ENCODE results near the gene MTUS2.

The MTUS2 gene

DNA sequence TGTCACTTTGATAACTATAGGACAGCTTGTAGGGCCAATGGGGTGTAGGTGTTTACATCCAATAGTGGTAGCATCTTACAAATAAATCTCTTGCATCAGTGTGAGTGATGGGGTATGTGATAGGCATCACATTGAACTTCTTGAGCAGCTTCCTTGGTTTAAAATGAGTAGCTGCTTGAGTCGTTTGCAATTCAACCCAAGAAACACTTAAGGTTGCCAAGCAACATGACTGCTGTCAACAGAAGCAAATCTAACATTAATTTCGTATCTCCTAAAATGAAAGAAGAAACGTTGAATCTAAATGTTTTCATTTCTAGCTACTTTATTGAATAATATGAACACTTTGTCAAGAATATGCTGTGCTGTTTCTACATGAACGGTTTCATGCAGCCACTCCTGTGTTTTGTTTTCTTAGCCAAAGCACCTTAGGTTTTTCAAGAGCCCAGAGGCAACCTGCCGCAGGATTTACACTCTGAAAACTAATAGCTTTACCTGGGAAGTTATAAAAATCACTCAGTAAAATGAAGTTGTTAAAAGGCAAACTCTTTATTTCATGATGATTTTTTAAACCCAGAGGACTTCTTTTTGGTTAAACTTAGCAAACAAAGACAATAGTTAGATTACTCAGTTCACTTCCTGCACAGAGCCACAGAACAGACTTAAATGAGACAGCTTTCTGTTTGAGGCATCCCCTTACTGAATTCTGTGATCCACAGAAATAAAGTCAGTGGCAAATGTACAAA lies 305.2 kb downstream of the MTUS2 start:
- no peaks in the 10 kb centered on the region for H3K79me2 ChIP-seq (ENCODE audit: control insufficient read depth, insufficient read depth, low read length, unreplicated experiment)
- no peak overlapping the region for H3K4me3 ChIP-seq (ENCODE audit: low read depth, low read length)
- no peaks in the 10 kb centered on the region for H3K27me3 ChIP-seq (ENCODE audit: insufficient read depth, low read length)
- no peak overlapping the region for H3K27ac ChIP-seq (ENCODE audit: low read depth, low read length)
- no peaks in the 10 kb centered on the region for H3K36me3 ChIP-seq (ENCODE audit: insufficient read depth, low read length)
- no peak overlapping the region for H2AFZ ChIP-seq (ENCODE audit: low read length, unreplicated experiment)
- no peaks in the 10 kb centered on the region for H3K4me1 ChIP-seq (ENCODE audit: control insufficient read depth, insufficient read depth, low read length, unreplicated experiment)

DNA sequence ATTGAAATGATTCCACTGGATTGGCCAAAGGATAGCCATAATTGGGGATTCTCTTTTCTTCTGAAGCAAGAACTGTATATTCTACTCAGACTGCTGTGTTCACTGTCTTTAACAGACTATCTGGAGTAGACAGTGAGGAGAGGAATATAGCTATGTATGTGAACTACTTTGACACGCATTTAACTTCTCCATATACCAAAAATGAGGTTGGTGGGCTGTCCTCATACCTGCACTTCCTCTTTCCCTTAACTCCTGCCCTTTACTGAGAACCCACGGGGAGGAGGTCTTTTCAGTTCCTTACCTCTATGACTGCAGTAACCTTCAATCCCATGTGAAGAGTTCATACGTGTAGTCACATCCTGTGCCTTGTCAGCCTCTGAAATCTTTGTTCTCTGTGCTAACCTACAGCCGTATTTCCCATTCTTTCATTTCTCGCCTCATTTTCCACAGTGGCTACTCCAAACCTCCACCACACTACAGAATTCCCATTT lies 305.8 kb downstream of the MTUS2 start:
- H3K4me1 ChIP-seq (ENCODE audit: control insufficient read depth, insufficient read depth, low read length, unreplicated experiment) = no peaks in the 10 kb centered on the region
- H3K36me3 ChIP-seq (ENCODE audit: insufficient read depth, low read length) = no peaks in the 10 kb centered on the region
- no peak overlapping the region for H3K27ac ChIP-seq (ENCODE audit: low read depth, low read length)
- no peak overlapping the region for H2AFZ ChIP-seq (ENCODE audit: low read length, unreplicated experiment)
- H3K4me3 ChIP-seq (ENCODE audit: low read depth, low read length) = no peak overlapping the region
- no peaks in the 10 kb centered on the region for H3K27me3 ChIP-seq (ENCODE audit: insufficient read depth, low read length)
- no peaks in the 10 kb centered on the region for H3K79me2 ChIP-seq (ENCODE audit: control insufficient read depth, insufficient read depth, low read length, unreplicated experiment)

DNA sequence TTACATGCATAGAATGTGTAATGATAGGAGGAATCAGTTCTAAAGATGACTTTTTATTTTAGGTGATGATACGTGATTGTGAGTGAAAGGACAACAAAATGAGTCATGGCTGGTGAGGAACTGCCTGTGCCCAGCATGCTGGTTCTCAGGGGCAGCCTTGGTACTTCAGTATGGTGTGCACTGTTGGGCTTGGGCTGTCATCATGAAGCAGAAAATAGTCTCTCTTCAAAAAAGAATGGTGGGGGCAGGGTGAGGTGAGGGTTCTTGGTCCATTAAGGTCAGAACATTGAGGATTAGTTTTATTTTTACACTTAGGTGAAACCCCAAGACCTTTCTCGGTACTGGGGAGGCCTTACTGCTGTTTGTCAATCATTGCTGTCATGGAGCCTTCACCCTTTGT lies 309.5 kb downstream of the MTUS2 start:
- H3K27me3 ChIP-seq (ENCODE audit: insufficient read depth, low read length) = no peaks in the 10 kb centered on the region
- no peaks in the 10 kb centered on the region for H3K4me1 ChIP-seq (ENCODE audit: control insufficient read depth, insufficient read depth, low read length, unreplicated experiment)
- no peak overlapping the region for H3K4me3 ChIP-seq (ENCODE audit: low read depth, low read length)
- no peak overlapping the region for H2AFZ ChIP-seq (ENCODE audit: low read length, unreplicated experiment)
- H3K36me3 ChIP-seq (ENCODE audit: insufficient read depth, low read length) = no peaks in the 10 kb centered on the region
- H3K27ac ChIP-seq (ENCODE audit: low read depth, low read length) = no peak overlapping the region
- no peaks in the 10 kb centered on the region for H3K79me2 ChIP-seq (ENCODE audit: control insufficient read depth, insufficient read depth, low read length, unreplicated experiment)

DNA sequence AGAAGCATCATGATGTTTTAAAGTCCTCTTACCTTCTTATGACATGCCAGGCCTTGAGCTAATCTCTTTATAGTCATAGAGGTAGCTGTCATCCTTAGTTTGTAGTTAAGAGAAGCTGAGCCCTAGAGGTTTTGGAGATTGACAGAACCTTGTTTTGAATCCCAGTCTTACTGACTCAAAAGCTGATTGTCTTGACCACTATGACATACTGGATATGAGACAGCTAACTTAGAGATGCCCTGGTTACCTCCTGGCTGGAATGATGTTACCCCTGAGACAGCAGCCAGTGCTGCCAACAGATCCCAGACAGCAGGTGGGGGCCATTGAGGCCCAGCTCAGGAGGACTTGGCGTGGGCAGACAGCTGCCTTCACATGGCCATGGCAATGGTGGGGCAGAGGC lies 311.0 kb downstream of the MTUS2 start:
- Histone ChIP-seq H3K36me3 (ENCODE audit: insufficient read depth, low read length) (no peaks in the 10 kb centered on the region), H2AFZ (ENCODE audit: low read length, unreplicated experiment) (no peak overlapping the region), H3K79me2 (ENCODE audit: control insufficient read depth, insufficient read depth, low read length, unreplicated experiment) (no peaks in the 10 kb centered on the region), H3K27me3 (ENCODE audit: insufficient read depth, low read length) (no peaks in the 10 kb centered on the region), H3K4me1 (ENCODE audit: control insufficient read depth, insufficient read depth, low read length, unreplicated experiment) (no peaks in the 10 kb centered on the region), H3K27ac (ENCODE audit: low read depth, low read length) (no peak overlapping the region), H3K4me3 (ENCODE audit: low read depth, low read length) (no peak overlapping the region)

DNA sequence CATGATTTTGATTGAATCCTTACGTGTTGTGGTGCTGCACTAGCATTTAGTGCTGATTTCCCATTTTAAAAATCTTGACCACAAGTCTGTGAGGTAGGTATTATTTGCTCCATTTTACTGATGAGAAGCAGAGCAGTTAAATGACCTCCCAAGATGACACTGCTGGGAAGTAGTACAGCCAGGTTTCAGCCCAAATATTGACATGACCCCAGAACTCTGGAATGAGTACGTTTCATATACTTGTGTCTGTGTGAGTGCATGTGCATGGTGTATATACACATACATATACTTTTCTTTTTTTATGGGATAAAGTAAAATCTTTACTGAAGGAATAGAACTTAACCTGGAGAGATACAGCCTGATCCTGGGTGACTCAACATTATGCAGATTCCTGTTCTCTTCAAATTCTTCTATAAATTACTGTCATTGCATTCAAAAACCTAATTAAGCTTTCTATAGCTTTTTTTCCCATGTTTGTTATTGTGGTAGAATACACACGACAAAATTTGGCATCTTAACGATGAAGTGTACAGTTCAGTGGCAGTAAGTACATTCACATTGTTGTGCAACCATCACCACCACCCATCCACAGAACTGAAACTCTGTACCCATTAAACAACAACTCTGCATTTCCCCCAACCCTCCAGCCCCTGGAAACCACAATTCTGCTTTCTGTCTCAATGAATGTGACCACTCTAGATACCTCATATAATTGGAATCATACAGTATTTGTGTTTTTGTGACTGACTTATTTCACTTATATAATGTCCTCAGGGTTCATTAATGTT lies 311.9 kb downstream of the MTUS2 start:
- no peaks in the 10 kb centered on the region for H3K27me3 ChIP-seq (ENCODE audit: insufficient read depth, low read length)
- H3K4me1 ChIP-seq (ENCODE audit: control insufficient read depth, insufficient read depth, low read length, unreplicated experiment) = no peaks in the 10 kb centered on the region
- H3K27ac ChIP-seq (ENCODE audit: low read depth, low read length) = no peak overlapping the region
- H3K36me3 ChIP-seq (ENCODE audit: insufficient read depth, low read length) = no peaks in the 10 kb centered on the region
- H3K4me3 ChIP-seq (ENCODE audit: low read depth, low read length) = no peak overlapping the region
- no peaks in the 10 kb centered on the region for H3K79me2 ChIP-seq (ENCODE audit: control insufficient read depth, insufficient read depth, low read length, unreplicated experiment)
- no peak overlapping the region for H2AFZ ChIP-seq (ENCODE audit: low read length, unreplicated experiment)

DNA sequence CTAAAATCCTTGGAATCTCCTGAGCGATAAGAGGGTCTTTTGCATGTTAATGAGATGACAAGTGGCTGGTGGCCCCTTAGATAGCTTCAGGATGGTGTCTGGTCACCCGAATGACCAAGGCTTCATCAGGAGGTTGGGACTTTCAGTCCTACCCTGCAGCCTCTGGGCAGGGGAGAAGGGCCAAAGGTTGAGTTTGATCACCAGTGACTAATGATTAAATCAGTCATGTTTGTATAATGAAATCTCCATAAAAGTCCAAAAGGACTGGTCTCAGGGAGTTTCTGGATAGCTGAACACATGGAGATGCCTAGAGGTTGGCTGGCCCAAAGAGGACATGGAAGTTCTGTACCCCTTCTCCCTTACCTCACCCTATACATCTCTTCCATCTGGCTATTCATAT lies 316.2 kb downstream of the MTUS2 start:
- H3K36me3 ChIP-seq (ENCODE audit: insufficient read depth, low read length) = no peaks in the 10 kb centered on the region
- no peaks in the 10 kb centered on the region for H3K79me2 ChIP-seq (ENCODE audit: control insufficient read depth, insufficient read depth, low read length, unreplicated experiment)
- H3K27me3 ChIP-seq (ENCODE audit: insufficient read depth, low read length) = no peaks in the 10 kb centered on the region
- H2AFZ ChIP-seq (ENCODE audit: low read length, unreplicated experiment) = no peak overlapping the region
- no peak overlapping the region for H3K4me3 ChIP-seq (ENCODE audit: low read depth, low read length)
- H3K27ac ChIP-seq (ENCODE audit: low read depth, low read length) = no peak overlapping the region
- no peaks in the 10 kb centered on the region for H3K4me1 ChIP-seq (ENCODE audit: control insufficient read depth, insufficient read depth, low read length, unreplicated experiment)

DNA sequence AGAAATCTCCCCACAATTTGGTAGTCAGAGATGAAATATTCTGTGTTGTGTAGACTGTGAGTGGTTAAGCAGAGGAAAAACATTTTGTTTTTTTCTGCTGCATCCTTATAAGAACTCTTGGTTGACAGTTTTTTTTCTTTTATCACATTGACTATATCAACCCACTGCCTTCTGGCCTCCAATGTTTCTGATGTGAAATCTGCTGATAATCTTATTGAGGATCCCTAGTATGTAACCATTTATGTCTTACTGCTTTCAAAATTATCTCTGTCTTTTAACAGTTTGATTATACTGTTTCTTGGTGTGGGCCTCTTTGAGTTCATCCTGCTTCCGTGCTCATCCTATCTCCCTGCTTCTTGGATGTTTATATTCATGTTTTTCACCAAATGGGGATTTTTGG lies 316.9 kb downstream of the MTUS2 start:
- H3K27ac ChIP-seq (ENCODE audit: low read depth, low read length) = no peak overlapping the region
- no peaks in the 10 kb centered on the region for H3K36me3 ChIP-seq (ENCODE audit: insufficient read depth, low read length)
- no peaks in the 10 kb centered on the region for H3K4me1 ChIP-seq (ENCODE audit: control insufficient read depth, insufficient read depth, low read length, unreplicated experiment)
- no peaks in the 10 kb centered on the region for H3K27me3 ChIP-seq (ENCODE audit: insufficient read depth, low read length)
- H3K79me2 ChIP-seq (ENCODE audit: control insufficient read depth, insufficient read depth, low read length, unreplicated experiment) = no peaks in the 10 kb centered on the region
- no peak overlapping the region for H2AFZ ChIP-seq (ENCODE audit: low read length, unreplicated experiment)
- H3K4me3 ChIP-seq (ENCODE audit: low read depth, low read length) = no peak overlapping the region

DNA sequence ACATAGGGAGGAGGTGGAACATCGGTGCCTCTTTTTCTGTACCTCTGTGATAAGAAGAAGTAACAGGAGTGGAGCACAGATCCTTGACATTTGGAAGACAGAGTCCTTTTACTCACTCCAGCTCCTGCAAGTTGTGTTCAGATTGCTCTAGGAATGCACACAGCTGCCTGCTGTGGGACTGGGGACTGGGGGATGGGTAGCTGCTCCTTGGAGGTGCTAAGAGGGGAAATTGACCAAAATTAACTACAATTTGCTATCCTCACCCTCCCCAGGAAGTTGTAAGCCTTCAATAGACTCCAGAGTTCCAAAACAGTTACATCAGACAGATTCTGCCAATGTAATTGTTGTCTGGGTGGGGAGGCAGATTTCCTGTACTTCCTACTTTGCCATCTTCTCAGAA lies 317.9 kb downstream of the MTUS2 start:
- Histone ChIP-seq H3K4me3 (ENCODE audit: low read depth, low read length) (no peak overlapping the region), H3K4me1 (ENCODE audit: control insufficient read depth, insufficient read depth, low read length, unreplicated experiment) (no peaks in the 10 kb centered on the region), H2AFZ (ENCODE audit: low read length, unreplicated experiment) (no peak overlapping the region)

DNA sequence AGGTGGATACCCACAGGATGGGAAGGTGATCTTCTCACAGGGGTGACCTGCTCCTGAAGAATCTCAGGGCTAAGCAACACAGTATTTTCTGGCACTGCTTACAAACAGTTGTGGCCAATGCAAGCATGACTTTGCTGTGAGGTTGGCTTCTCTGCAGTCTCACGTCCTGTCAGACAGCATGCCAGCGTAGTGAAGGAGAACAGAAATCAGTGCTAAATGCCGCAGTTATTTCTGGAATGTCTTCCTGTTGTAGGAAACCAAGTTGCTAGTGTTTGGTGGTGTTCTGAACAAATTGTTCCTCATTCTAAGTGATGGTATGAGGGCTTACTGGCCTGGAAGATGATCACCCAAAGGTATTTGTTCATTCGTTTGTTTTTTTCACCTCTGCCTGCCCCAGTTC lies 320.1 kb downstream of the MTUS2 start:
- H3K4me1 ChIP-seq (ENCODE audit: control insufficient read depth, insufficient read depth, low read length, unreplicated experiment) = no peaks in the 10 kb centered on the region
- H2AFZ ChIP-seq (ENCODE audit: low read length, unreplicated experiment) = no peak overlapping the region
- H3K27ac ChIP-seq (ENCODE audit: low read depth, low read length) = no peak overlapping the region
- H3K79me2 ChIP-seq (ENCODE audit: control insufficient read depth, insufficient read depth, low read length, unreplicated experiment) = no peaks in the 10 kb centered on the region
- no peaks in the 10 kb centered on the region for H3K27me3 ChIP-seq (ENCODE audit: insufficient read depth, low read length)
- no peaks in the 10 kb centered on the region for H3K36me3 ChIP-seq (ENCODE audit: insufficient read depth, low read length)
- no peak overlapping the region for H3K4me3 ChIP-seq (ENCODE audit: low read depth, low read length)

More for the DNA sequence above, 317.9 kb downstream of the MTUS2 start:
- H3K79me2 ChIP-seq (ENCODE audit: control insufficient read depth, insufficient read depth, low read length, unreplicated experiment) = no peaks in the 10 kb centered on the region
- no peaks in the 10 kb centered on the region for H3K27me3 ChIP-seq (ENCODE audit: insufficient read depth, low read length)
- H3K36me3 ChIP-seq (ENCODE audit: insufficient read depth, low read length) = no peaks in the 10 kb centered on the region
- H3K27ac ChIP-seq (ENCODE audit: low read depth, low read length) = no peak overlapping the region

DNA sequence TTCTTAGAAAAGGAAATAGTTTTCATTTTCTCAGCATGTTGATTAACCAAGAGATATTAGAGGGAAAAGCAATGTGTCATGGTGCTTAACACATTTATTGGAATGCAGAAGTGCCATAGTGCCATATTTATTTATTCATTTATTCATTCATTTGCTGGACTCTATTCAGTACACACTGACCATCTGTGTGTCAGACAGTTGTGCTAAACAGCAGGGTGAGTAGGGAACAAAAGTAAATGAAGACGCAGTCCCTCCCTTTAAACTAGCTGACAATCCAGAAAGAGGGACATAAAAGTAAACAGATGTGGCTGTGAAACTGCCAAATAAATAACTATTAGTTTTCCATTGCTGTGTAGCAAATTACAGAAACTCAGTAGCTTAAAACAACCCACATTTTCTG lies 323.7 kb downstream of the MTUS2 start:
- Histone ChIP-seq H3K27me3 (ENCODE audit: insufficient read depth, low read length) (no peaks in the 10 kb centered on the region), H2AFZ (ENCODE audit: low read length, unreplicated experiment) (no peak overlapping the region), H3K27ac (ENCODE audit: low read depth, low read length) (no peak overlapping the region), H3K4me3 (ENCODE audit: low read depth, low read length) (no peak overlapping the region), H3K79me2 (ENCODE audit: control insufficient read depth, insufficient read depth, low read length, unreplicated experiment) (no peaks in the 10 kb centered on the region), H3K4me1 (ENCODE audit: control insufficient read depth, insufficient read depth, low read length, unreplicated experiment) (no peaks in the 10 kb centered on the region), H3K36me3 (ENCODE audit: insufficient read depth, low read length) (no peaks in the 10 kb centered on the region)

DNA sequence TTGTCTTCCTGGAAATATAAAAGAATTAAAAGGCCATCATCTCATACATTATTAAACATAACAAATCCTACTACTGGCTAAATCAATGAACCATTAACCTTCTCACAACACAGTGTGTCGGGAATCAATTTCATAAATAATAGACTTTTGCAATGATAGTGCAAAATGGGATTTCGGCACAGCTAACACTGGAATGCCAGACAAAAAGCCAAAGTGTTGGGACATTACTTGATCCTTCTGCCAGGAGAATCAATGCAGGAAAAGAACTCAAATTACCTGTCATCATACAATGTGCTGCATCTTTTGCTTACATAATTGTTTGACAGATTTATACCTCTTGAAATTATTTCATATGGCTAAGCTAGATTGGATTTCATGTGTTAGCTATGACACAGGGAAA lies 334.3 kb downstream of the MTUS2 start:
- Histone ChIP-seq H3K4me3 (ENCODE audit: low read depth, low read length) (no peak overlapping the region), H2AFZ (ENCODE audit: low read length, unreplicated experiment) (no peak overlapping the region), H3K4me1 (ENCODE audit: control insufficient read depth, insufficient read depth, low read length, unreplicated experiment) (no peaks in the 10 kb centered on the region), H3K27ac (ENCODE audit: low read depth, low read length) (no peak overlapping the region), H3K36me3 (ENCODE audit: insufficient read depth, low read length) (no peaks in the 10 kb centered on the region), H3K27me3 (ENCODE audit: insufficient read depth, low read length) (no peaks in the 10 kb centered on the region), H3K79me2 (ENCODE audit: control insufficient read depth, insufficient read depth, low read length, unreplicated experiment) (no peaks in the 10 kb centered on the region)
